ENCODE measurements around the gene TEX26. TPM values are rescaled to one million over a fixed set of nuclear protein-coding genes. Genes with fewer than 3 reads are reported as not detected.

The TEX26 gene
- total and polyA plus RNA-seq, 4 donors: 0.67 to 6.2 (median 2.5) TPM; not detected in 1

GRCh38 chr13:30978981-30979956 lies 46.8 kb downstream of the TEX26 start:
- Histone ChIP-seq H3K9ac (ENCODE audit: insufficient read depth in 1 of 2, low read length in 2 of 2) (no peak overlapping the region), H3K27me3 (ENCODE audit: control insufficient read depth in 3 of 3, insufficient read depth in 3 of 3, low read length in 2 of 3) (no peaks in the 10 kb centered on the region), H3K4me1 (ENCODE audit: control insufficient read depth in 5 of 5, insufficient read depth in 5 of 5, low read length in 5 of 5) (no peaks in the 10 kb centered on the region), H3K36me3 (ENCODE audit: control insufficient read depth in 4 of 4, insufficient read depth in 4 of 4, low read length in 4 of 4) (no peaks in the 10 kb centered on the region), H3K9me3 (ENCODE audit: control insufficient read depth in 4 of 4, insufficient read depth in 3 of 4, low read length in 3 of 4) (peaks cover 0 to 2% (median 0%) of the 10 kb centered on the region in 4 donors), H3K27ac (ENCODE audit: low read depth in 1 of 2, low read length in 1 of 2) (no peak overlapping the region), H3K4me3 (no peak overlapping the region)
- peak; percentile 6 for TF ChIP-seq CTCF (IDR thresholded peaks at IDR 0.05; ENCODE audit: control extremely low read depth, extremely low read depth)
- peak in 1 of 3 donors; percentile 26 for DNase-seq
- ATAC-seq (ENCODE audit: insufficient read depth, low FRiP score): no peak
- WGBS, 2 donors: 61 to 64% methylated on average over 15 of the region's 15 CpGs

- Histone ChIP-seq H3K27me3 (ENCODE audit: control insufficient read depth in 3 of 3, insufficient read depth in 3 of 3, low read length in 2 of 3) (no peaks in the 10 kb centered on the region), H3K4me1 (ENCODE audit: control insufficient read depth in 5 of 5, insufficient read depth in 5 of 5, low read length in 5 of 5) (no peaks in the 10 kb centered on the region), H3K36me3 (ENCODE audit: control insufficient read depth in 4 of 4, insufficient read depth in 4 of 4, low read length in 4 of 4) (no peaks in the 10 kb centered on the region), H3K9me3 (ENCODE audit: control insufficient read depth in 4 of 4, insufficient read depth in 3 of 4, low read length in 3 of 4) (peaks cover 0 to 2% (median 0%) of the 10 kb centered on the region in 4 donors), H3K27ac (ENCODE audit: low read depth in 1 of 2, low read length in 1 of 2) (no peak overlapping the region), H3K4me3 (no peak overlapping the region), H3K9ac (ENCODE audit: insufficient read depth in 1 of 2, low read length in 2 of 2) (no peak overlapping the region)
- 67 to 74% methylated on average over 3 of the region's 3 CpGs for WGBS, 2 donors
- ATAC-seq (ENCODE audit: insufficient read depth, low FRiP score): no peak
- no peak for TF ChIP-seq CTCF (IDR thresholded peaks at IDR 0.05; ENCODE audit: control extremely low read depth, extremely low read depth)
- peak in 1 of 3 donors; percentile 32 for DNase-seq
Observed at GRCh38 chr13:30982506-30982905, 50.0 kb downstream of the TEX26 start.

- Histone ChIP-seq H3K9me3 (ENCODE audit: control insufficient read depth in 4 of 4, insufficient read depth in 3 of 4, low read length in 3 of 4) (peaks cover 0 to 2% (median 0%) of the 10 kb centered on the region in 4 donors), H3K4me1 (ENCODE audit: control insufficient read depth in 5 of 5, insufficient read depth in 5 of 5, low read length in 5 of 5) (no peaks in the 10 kb centered on the region), H3K4me3 (no peak overlapping the region), H3K9ac (ENCODE audit: insufficient read depth in 1 of 2, low read length in 2 of 2) (no peak overlapping the region), H3K27me3 (ENCODE audit: control insufficient read depth in 3 of 3, insufficient read depth in 3 of 3, low read length in 2 of 3) (no peaks in the 10 kb centered on the region), H3K27ac (ENCODE audit: low read depth in 1 of 2, low read length in 1 of 2) (no peak overlapping the region), H3K36me3 (ENCODE audit: control insufficient read depth in 4 of 4, insufficient read depth in 4 of 4, low read length in 4 of 4) (no peaks in the 10 kb centered on the region)
- ATAC-seq (ENCODE audit: insufficient read depth, low FRiP score) (no peak), DNase-seq (no peak)
- TF ChIP-seq CTCF (IDR thresholded peaks at IDR 0.05; ENCODE audit: control extremely low read depth, extremely low read depth): no peak
- 90 to 95% methylated on average over 3 of the region's 3 CpGs for WGBS, 2 donors
Observed at GRCh38 chr13:30982906-30983305, 50.5 kb downstream of the TEX26 start.
